Mucosa of stomach (tissue), 1 donor: ENCODE measurements around the gene RNF166.

Source experiments
- H3K27me3 ChIP-seq: one replicate; pipeline ENCODE4 v1.7.0; 2013; ENCODE audit warnings: mild to moderate bottlenecking, low read length; ENCODE audit not compliant: control insufficient read depth, insufficient read depth
- H3K36me3 ChIP-seq: one replicate; pipeline ENCODE4 v1.7.0; 2013; ENCODE audit warnings: low read length; ENCODE audit not compliant: control insufficient read depth, insufficient read depth
- H3K4me1 ChIP-seq: one replicate; pipeline ENCODE4 v1.7.0; 2013; ENCODE audit warnings: mild to moderate bottlenecking, low read length; ENCODE audit not compliant: control insufficient read depth, insufficient read depth
- H3K4me3 ChIP-seq: one replicate; pipeline ENCODE4 v1.7.0; 2013; ENCODE audit warnings: low read length
- H3K9ac ChIP-seq: one replicate; pipeline ENCODE4 v1.7.0; 2013; ENCODE audit warnings: mild to moderate bottlenecking, low read length, moderate library complexity
- H3K9me3 ChIP-seq: one replicate; pipeline ENCODE4 v1.7.0; 2013; ENCODE audit warnings: mild to moderate bottlenecking, low read length, moderate library complexity; ENCODE audit not compliant: control insufficient read depth
- donor health status: Pancreatic carcinoma.

RNF166 gene

GRCh38 chr16:88697831-88698615, 8.2 kb downstream of the RNF166 start:
- Histone ChIP-seq H3K9ac (no peak overlapping the region), H3K4me3 (no peak overlapping the region), H3K36me3 (no peaks in the 10 kb centered on the region), H3K27me3 (no peaks in the 10 kb centered on the region), H3K4me1 (no peaks in the 10 kb centered on the region), H3K9me3 (no peaks in the 10 kb centered on the region)

GRCh38 chr16:88697116-88697830, 8.9 kb downstream of the RNF166 start:
- Histone ChIP-seq H3K4me3 (no peak overlapping the region), H3K9me3 (no peaks in the 10 kb centered on the region), H3K9ac (no peak overlapping the region), H3K4me1 (peaks cover 4% of the 10 kb centered on the region), H3K36me3 (no peaks in the 10 kb centered on the region), H3K27me3 (peaks cover 4% of the 10 kb centered on the region)

- H3K9me3 ChIP-seq = no peaks in the 10 kb centered on the region
- H3K4me1 ChIP-seq = peaks cover 8% of the 10 kb centered on the region
- H3K9ac ChIP-seq = no peak overlapping the region
- H3K27me3 ChIP-seq = peaks cover 6% of the 10 kb centered on the region
- H3K36me3 ChIP-seq = no peaks in the 10 kb centered on the region
- no peak overlapping the region for H3K4me3 ChIP-seq
These were observed 9.8 kb downstream of the RNF166 start for GRCh38 chr16:88696441-88696840.

GRCh38 chr16:88695753-88696152, 10.5 kb downstream of the RNF166 start:
- H3K4me1 ChIP-seq = peaks cover 8% of the 10 kb centered on the region
- no peak overlapping the region for H3K9ac ChIP-seq
- no peaks in the 10 kb centered on the region for H3K9me3 ChIP-seq
- H3K36me3 ChIP-seq = no peaks in the 10 kb centered on the region
- peaks cover 13% of the 10 kb centered on the region for H3K27me3 ChIP-seq
- H3K4me3 ChIP-seq = no peak overlapping the region

GRCh38 chr16:88695218-88695617, 11.0 kb downstream of the RNF166 start:
- Histone ChIP-seq H3K9me3 (no peaks in the 10 kb centered on the region), H3K9ac (no peak overlapping the region), H3K36me3 (no peaks in the 10 kb centered on the region), H3K27me3 (peaks cover 16% of the 10 kb centered on the region), H3K4me1 (peaks cover 8% of the 10 kb centered on the region), H3K4me3 (no peak overlapping the region)

- Histone ChIP-seq H3K4me3 (no peak overlapping the region), H3K4me1 (peaks cover 8% of the 10 kb centered on the region), H3K36me3 (no peaks in the 10 kb centered on the region), H3K27me3 (peaks cover 16% of the 10 kb centered on the region), H3K9ac (no peak overlapping the region), H3K9me3 (no peaks in the 10 kb centered on the region)
These were observed 11.8 kb downstream of the RNF166 start for GRCh38 chr16:88694221-88695087.

GRCh38 chr16:88693420-88694177, 12.6 kb downstream of the RNF166 start:
- H3K9me3 ChIP-seq = no peaks in the 10 kb centered on the region
- no peak overlapping the region for H3K4me3 ChIP-seq
- H3K36me3 ChIP-seq = no peaks in the 10 kb centered on the region
- peaks cover 22% of the 10 kb centered on the region for H3K27me3 ChIP-seq
- peaks cover 8% of the 10 kb centered on the region for H3K4me1 ChIP-seq
- no peak overlapping the region for H3K9ac ChIP-seq

- Histone ChIP-seq H3K4me3 (no peak overlapping the region), H3K4me1 (peaks cover 15% of the 10 kb centered on the region), H3K9me3 (no peaks in the 10 kb centered on the region), H3K9ac (no peak overlapping the region), H3K27me3 (peaks cover 22% of the 10 kb centered on the region), H3K36me3 (no peaks in the 10 kb centered on the region)
These were observed 13.3 kb downstream of the RNF166 start for GRCh38 chr16:88692861-88693260.

- Histone ChIP-seq H3K9ac (no peak overlapping the region), H3K4me3 (no peak overlapping the region), H3K27me3 (peaks cover 22% of the 10 kb centered on the region), H3K4me1 (peaks cover 23% of the 10 kb centered on the region), H3K36me3 (no peaks in the 10 kb centered on the region), H3K9me3 (no peaks in the 10 kb centered on the region)
These were observed 14.2 kb downstream of the RNF166 start for GRCh38 chr16:88691924-88692560.

- Histone ChIP-seq H3K4me3 (no peak overlapping the region), H3K9me3 (no peaks in the 10 kb centered on the region), H3K27me3 (peaks cover 25% of the 10 kb centered on the region), H3K9ac (no peak overlapping the region), H3K4me1 (peaks cover 27% of the 10 kb centered on the region), H3K36me3 (no peaks in the 10 kb centered on the region)
These were observed 14.9 kb downstream of the RNF166 start for GRCh38 chr16:88691129-88691813.
